Bronchial epithelial cell (primary cell): ENCODE results near the gene YBEY. TPM values are rescaled to one million over a fixed set of nuclear protein-coding genes. Genes with fewer than 3 reads are reported as not detected.

Experiments used
- DNase-seq: peaks from one replicate; pipeline ENCODE4 v3.0.0-alpha.2; 2010; ENCODE audit warnings: low read depth
- FAIRE-seq: peaks from 2 replicates; lab custom pipeline; 2011; peaks lifted over from hg19 to GRCh38; lab: Jason Lieb, UNC
- H3K27me3 ChIP-seq: 2 replicates; pipeline ENCODE4 v1.5.1; 2011; ENCODE audit warnings: low read length; ENCODE audit not compliant: control insufficient read depth, insufficient read depth
- H3K36me3 ChIP-seq: 2 replicates; pipeline ENCODE4 v1.5.1; 2011; ENCODE audit warnings: low read length; ENCODE audit not compliant: control insufficient read depth, insufficient read depth
- H3K4me3 ChIP-seq: 2 replicates; pipeline ENCODE4 v1.5.1; 2011; ENCODE audit warnings: mild to moderate bottlenecking, low read depth, low read length, control low read depth
- CTCF ChIP-seq: IDR thresholded peaks from 2 replicates; pipeline ENCODE4 v1.5.1; 2011; ENCODE audit warnings: mild to moderate bottlenecking, moderate library complexity, low read length, control low read depth, inconsistent platforms; ENCODE audit not compliant: insufficient read depth, severe bottlenecking
- total RNA-seq: library from RNA; depleted of rRNA; stranded (reverse); fragments of >200 nt; gene quantifications from 2 replicates; pipeline ENCODE4 v1.2.1, GENCODE V29; 2014

The YBEY gene
- total RNA-seq, 1 donor from 2014 or later = 17.4 TPM

- DNase-seq = no peak
- no peaks in the 10 kb centered on the region for H3K27me3 ChIP-seq
- peaks cover 7% of the 10 kb centered on the region for H3K36me3 ChIP-seq
- no peak for TF ChIP-seq CTCF
- no peak overlapping the region for H3K4me3 ChIP-seq
- FAIRE-seq = no peak
Measured at GRCh38 chr21:46287541-46287940, 1.4 kb downstream of the YBEY start.

DNA sequence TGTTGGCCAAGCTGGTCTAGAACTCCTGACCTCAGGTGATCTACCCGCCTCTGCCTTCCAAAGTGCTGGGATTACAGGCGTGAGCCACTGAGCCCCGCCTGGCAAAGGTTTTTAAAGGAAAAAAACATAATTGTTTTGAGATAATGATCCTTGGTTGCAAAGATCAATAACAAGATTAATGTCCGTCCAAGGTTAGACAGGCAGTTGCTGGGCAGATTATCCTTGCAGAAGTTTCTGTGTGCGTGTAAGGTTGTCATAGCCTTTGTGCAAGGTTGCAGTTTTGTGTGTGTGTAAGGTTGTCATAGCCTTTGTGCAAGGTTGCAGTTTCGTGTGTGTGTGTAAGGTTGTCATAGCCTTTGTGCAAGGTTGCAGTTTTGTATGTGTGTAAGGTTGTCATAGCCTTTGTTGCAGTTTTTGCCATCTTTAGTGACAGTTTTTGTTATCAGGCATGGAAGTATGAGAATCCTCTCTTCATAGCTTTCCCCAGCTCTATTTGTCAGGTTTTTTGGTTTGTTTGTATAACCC lies 3.6 kb downstream of the YBEY start:
- TF ChIP-seq CTCF = no peak
- peak; percentile 99 for FAIRE-seq

DNA sequence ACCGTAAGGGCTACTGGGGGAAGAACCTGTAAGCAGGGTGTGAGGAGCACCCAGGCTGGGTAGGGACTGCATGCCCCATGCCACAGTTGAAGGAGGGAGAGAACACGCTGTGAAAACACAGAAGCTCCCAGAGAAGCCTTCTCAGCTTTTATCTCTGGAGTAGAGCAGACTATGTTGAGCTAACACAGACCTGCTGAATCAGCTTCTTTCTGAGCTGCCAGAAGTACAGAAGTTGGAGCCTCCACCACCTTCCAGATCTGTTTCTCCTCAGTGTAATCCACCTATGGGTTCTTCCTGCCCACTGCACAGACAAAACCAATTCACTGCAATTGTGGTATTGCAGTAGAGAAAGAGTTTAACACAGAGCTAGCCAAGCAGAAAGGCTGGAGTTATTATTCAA lies 5.4 kb downstream of the YBEY start:
- H3K27me3 ChIP-seq = no peaks in the 10 kb centered on the region
- TF ChIP-seq CTCF = no peak
- H3K36me3 ChIP-seq = peaks cover 3% of the 10 kb centered on the region
- H3K4me3 ChIP-seq = no peak overlapping the region
- FAIRE-seq = no peak
- no peak for DNase-seq

More for the DNA sequence above, 3.6 kb downstream of the YBEY start:
- no peak overlapping the region for H3K4me3 ChIP-seq
- DNase-seq = no peak
- H3K36me3 ChIP-seq = peaks cover 4% of the 10 kb centered on the region
- H3K27me3 ChIP-seq = no peaks in the 10 kb centered on the region

DNA sequence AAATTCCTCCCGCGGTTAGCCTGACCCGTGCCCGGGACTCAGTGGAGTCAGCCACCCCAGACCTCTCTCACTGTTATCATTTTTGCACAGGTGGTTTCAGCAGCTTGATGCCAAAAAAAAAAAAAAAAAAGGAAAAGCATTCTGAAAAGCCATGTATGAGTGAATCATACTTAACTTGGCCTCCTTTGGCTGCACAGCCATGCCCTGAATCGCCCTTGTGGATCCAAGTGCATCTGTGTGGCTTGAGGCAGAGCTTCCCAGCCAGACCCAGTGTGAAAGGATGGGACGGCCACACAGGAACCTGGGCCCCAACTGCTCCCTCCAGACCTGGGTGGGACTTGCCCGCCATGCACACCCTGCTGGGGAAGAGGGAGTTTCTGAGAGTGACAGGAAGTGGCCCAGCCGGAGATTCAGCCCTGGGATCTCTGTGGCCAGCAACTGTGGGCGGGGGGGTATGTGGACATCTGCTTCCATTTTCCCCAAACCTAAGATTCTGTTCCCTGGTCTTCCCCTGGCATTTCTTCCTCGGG lies 8.6 kb downstream of the YBEY start:
- TF ChIP-seq CTCF = no peak
- Histone ChIP-seq H3K36me3 (peaks cover 3% of the 10 kb centered on the region), H3K4me3 (no peak overlapping the region), H3K27me3 (no peaks in the 10 kb centered on the region)
- no peak for FAIRE-seq
- peak; percentile 14 for DNase-seq

DNA sequence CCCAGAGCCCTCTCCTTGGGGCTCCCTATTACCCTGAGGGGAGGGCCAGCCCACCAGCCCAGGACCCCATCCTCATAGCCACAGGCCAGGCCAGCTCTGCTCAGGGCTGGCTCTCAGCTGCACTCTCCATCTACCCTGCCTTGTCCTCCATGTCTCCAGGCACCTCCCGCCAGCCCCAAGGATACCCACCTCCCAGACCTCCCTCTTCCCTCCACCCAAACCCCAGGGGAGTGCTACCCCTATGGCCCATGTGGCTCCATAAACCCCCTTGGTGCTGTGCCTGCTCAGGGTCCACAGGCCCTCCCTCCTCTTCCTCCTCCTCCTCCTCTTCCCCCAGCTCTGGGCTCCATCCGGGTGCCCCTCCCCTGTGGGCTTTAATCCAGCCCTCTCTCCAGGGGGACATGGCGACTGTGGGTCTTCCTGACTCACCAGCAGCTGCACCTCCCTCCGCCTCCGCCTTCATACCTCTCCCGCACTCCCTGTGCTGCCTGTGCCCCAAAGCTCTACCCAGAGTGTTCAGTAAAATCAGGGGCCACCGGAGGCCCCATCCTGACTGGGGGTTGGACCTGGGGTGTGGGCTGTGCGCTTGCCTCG lies 9.1 kb downstream of the YBEY start:
- FAIRE-seq (no peak), DNase-seq (no peak)
- TF ChIP-seq CTCF = no peak
- Histone ChIP-seq H3K27me3 (no peaks in the 10 kb centered on the region), H3K4me3 (no peak overlapping the region), H3K36me3 (peaks cover 3% of the 10 kb centered on the region)
